HAP-1 (cell line): Measurements from ENCODE around the gene RAB13.
A peak's percentile ranks its signal among the peaks of the same experiment; 100 is the strongest.
"Not testable (repeated sequence)": the region's sequence is repeated elsewhere in the genome, so short reads cannot be mapped to it uniquely, and the experiment has no call there.

Source experiments
- DNase-seq, 2 experiments: peaks; one replicate each; pipeline ENCODE4 v3.0.0-alpha.2; 2016 to 2020; ENCODE audit warnings: low spot score in 2 of 2
- H3K27me3 ChIP-seq: fragments of 250-450 bp; sonication (Bioruptor Pico); 2 replicates; pipeline ENCODE4 v1.5.1; 2020; ENCODE audit warnings: low read depth, mild to moderate bottlenecking, moderate library complexity
- H3K36me3 ChIP-seq: fragments of 250-450 bp; sonication (Bioruptor Pico); replicated peaks from 2 replicates; pipeline ENCODE4 v1.5.1; 2020; ENCODE audit warnings: mild to moderate bottlenecking
- H3K4me1 ChIP-seq: fragments of 250-450 bp; sonication (Bioruptor Pico); 2 replicates; pipeline ENCODE4 v1.5.1; 2020; ENCODE audit warnings: mild to moderate bottlenecking
- H3K4me3 ChIP-seq: fragments of 250-450 bp; sonication (Bioruptor Pico); 2 replicates; pipeline ENCODE4 v1.5.1; 2020; ENCODE audit warnings: mild to moderate bottlenecking, moderate library complexity
- H3K9me3 ChIP-seq: fragments of 250-450 bp; sonication (Bioruptor Pico); 2 replicates; pipeline ENCODE4 v1.5.1; 2020; ENCODE audit warnings: mild to moderate bottlenecking, moderate library complexity
- in situ Hi-C: fragments of 300-500 bp; cut with MboI; formaldehyde crosslinking; loops from 3 replicates; pipeline ENCODE4 v1.14.3; 2020; ENCODE audit warnings: low sequenced_read_pairs, inconsistent platforms, mixed read lengths

The RAB13 gene

DNA sequence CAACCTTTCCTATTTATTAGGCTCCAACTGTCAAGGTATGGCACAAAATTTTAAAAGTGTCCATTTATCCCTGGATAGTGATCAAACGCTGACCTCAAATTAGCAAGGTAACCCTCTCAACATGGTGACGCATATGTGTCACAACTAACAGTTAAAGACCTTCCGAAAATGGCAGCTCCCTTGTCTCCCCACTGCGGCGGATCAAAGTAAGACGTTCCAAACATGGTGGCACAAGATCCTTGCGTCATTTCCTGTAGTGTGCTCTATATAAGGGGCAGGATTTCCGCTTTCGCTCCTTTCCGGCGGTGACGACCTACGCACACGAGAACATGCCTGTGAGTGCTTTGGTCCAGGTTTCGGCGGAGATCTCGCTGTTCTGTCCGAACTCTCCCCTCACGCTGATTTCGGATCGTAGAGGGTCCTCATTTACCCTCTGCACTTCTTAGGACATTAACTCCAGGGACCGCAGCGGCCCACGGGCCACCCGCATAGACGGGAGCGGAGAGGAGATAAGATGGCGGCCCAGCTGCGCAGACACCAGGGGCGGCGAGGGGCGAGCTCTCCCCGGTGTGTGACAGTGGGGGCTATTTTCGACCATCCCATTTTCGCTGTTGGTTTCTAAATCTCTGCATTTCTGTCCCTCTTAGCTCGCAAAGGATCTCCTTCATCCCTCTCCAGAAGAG, 4.5 kb upstream of the RAB13 start, which contains the start of gene RPS27:
RPS27 (plus strand) TSS at position 295 of the 683 bp plus-strand sequence; CDS start at position 330, 35 bp downstream.
- H3K9me3 ChIP-seq: no peaks in the 10 kb centered on the region
- no peaks in the 10 kb centered on the region for H3K27me3 ChIP-seq
- peaks cover 49% of the 10 kb centered on the region for H3K36me3 ChIP-seq
- in situ Hi-C loops: loop anchor here (25.0 kb wide), 1 partner anchor 203 kb away; the partner anchor contains the start of gene SLC27A3
- peak within 1 kb of the TSS; percentile 95 for H3K4me3 ChIP-seq
- H3K4me1 ChIP-seq: peaks cover 23% of the 10 kb centered on the region
- DNase-seq: peak; percentile 94 to 97

DNA sequence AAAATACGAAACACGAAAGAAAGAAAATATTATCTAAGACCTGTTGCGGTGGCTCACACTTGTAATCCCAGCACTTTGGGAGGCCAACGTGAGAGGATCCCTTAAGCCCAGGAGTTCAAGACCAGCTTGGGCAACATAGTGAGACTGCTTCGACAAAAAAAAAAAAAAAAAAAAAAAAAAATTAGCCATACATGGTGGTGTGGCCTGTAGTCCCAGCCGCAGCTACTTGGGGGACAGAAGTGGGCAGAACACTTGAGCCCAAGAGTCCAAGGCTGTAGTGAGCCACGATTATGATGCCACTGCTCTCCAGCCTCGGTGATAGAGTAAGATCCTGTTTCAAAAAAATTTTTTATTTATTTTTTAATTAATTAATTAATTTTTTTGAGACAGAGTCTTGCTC, 1.5 kb upstream of the RAB13 start:
- H3K36me3 ChIP-seq: peaks cover 24% of the 10 kb centered on the region
- H3K4me1 ChIP-seq: peaks cover 28% of the 10 kb centered on the region
- in situ Hi-C loops: loop anchor here (5.0 to 25.0 kb wide), 3 partner anchors 200 to 483 kb away; partner anchors contain the start of genes NPR1 and SLC27A3
- no peak for DNase-seq
- no peaks in the 10 kb centered on the region for H3K27me3 ChIP-seq
- no peak overlapping the region for H3K4me3 ChIP-seq
- H3K9me3 ChIP-seq: no peaks in the 10 kb centered on the region

DNA sequence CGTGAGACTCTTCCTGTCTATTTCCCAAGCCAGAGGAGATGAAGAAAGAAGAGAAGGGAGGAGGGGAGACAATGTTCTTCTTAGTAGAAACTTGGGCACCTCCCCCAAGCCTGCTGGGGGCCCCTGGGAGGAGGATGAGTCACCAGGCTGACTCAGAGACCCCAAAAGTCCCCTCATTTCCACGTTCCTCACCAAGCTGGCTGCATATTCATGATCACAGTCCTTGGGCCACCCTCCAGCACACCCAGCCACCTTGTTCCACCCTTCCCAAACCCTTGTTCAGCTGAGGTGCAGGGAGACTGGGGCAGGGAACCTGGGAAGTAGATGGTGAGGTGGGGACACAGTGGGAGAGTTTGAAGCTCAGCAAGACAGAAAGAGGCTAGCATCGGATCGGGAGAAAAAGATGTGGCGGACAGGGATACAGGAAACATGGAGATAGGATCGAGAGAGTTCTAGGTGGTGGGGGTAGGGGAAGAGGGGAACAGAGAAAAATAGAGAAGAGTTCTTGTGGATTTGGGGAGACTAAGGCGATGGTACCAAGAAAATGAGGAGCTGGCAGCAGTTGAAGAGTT, 712 bp downstream of the RAB13 start:
- H3K36me3 ChIP-seq: peaks cover 8% of the 10 kb centered on the region
- H3K27me3 ChIP-seq: no peaks in the 10 kb centered on the region
- peak overlapping the region; percentile 64 for H3K4me3 ChIP-seq
- in situ Hi-C loops: loop anchor here (5.0 to 25.0 kb wide), 3 partner anchors 198 to 481 kb away; partner anchors contain the start of genes NPR1 and SLC27A3
- H3K4me1 ChIP-seq: peaks cover 20% of the 10 kb centered on the region
- no peak for DNase-seq
- no peaks in the 10 kb centered on the region for H3K9me3 ChIP-seq

DNA sequence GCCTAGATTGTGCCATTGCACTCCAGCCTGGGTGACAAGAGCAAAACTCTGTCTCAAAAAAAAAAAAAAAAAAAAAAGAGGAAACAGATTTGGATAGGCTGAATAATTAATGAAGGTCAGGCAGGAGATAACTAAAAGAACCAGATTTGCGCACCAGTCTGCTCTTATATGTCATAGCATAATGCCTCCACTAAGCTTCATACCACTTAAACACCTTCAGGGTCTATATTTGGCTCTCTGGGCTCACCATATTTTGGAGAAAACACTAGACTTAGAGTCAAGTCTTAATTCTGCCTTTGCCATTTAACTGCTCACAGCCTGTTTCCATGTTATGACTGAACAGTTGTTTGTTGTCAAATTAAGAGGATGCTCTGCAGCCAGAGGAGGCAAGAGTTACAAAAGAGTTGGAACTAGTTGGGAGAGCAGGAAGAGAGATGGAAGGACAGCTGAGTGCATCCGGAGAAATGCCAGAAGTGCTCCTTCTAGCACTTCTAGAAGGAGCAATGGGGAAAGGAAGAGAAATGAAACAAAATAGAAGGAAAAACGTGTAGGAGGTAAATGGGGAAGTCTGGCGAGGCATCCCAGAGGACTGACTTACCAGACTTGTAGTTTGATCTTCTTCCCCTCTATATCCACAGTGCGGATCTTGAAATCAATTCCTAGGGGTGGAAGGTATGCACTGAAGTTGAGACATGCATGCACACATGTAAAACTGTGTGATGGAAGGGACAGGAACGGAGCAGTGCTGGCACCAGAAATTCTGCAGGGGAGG, 1.8 kb downstream of the RAB13 start:
- Histone ChIP-seq H3K4me3 (no peak overlapping the region), H3K36me3 (peaks cover 8% of the 10 kb centered on the region), H3K27me3 (no peaks in the 10 kb centered on the region), H3K9me3 (no peaks in the 10 kb centered on the region), H3K4me1 (peaks cover 14% of the 10 kb centered on the region)
- no peak for DNase-seq
- in situ Hi-C loops: loop anchor here (10.0 to 25.0 kb wide), 2 partner anchors 197 to 480 kb away; partner anchors contain the start of gene SLC27A3

DNA sequence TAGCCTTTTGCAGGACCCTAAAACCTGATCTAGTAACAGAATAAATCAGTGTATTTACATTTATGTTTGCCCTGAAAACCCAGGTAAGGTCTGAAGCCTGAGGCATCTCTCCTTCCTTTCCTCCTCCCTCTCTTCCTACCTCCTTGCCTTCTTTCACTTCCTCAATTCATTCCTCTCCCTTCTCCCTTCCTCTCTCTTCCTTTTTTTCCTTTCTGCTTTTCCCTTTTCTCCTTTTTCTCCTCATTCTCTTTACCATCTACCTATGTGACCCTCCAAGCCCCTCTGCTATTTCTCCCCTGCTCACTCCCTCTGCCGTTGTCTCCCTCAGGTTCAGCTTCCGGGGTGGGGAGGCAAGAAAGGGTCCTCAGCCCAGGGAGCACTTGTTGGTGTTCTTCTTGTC, 4.4 kb downstream of the RAB13 start:
- DNase-seq, H3K27me3 ChIP-seq, H3K4me3 ChIP-seq, H3K9me3 ChIP-seq: not testable (repeated sequence)
- Histone ChIP-seq H3K36me3 (peaks cover 13% of the 10 kb centered on the region), H3K4me1 (peaks cover 18% of the 10 kb centered on the region; the same call in 1 of the 2 replicates)
- in situ Hi-C loops: loop anchor here (10.0 to 25.0 kb wide), 2 partner anchors 194 to 477 kb away; partner anchors contain the start of gene SLC27A3

DNA sequence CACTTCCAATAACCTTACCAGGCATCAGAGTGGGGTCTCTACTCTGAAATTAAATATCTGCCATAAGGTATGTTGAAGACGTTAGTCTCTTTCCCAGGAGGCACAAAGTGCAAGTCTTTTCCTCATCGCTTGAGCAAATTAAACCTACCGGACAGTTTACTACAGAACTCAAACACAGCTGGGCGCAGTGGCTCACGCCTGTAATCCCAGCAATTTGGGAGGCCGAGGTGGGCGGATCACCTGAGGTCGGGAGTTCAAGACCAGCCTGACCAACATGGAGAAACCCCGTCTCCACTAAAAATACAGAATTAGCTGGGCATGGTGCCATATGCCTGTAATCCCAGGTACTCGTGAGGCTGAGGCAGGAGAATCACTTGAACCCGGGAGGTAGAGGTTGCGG, 7.0 kb downstream of the RAB13 start:
- peaks cover 31% of the 10 kb centered on the region for H3K36me3 ChIP-seq
- not testable (repeated sequence) for H3K27me3 ChIP-seq, DNase-seq, H3K9me3 ChIP-seq, H3K4me3 ChIP-seq
- in situ Hi-C loops: loop anchor here (25.0 kb wide), 1 partner anchor 192 kb away; the partner anchor contains the start of gene SLC27A3
- peaks cover 10% of the 10 kb centered on the region for H3K4me1 ChIP-seq

DNA sequence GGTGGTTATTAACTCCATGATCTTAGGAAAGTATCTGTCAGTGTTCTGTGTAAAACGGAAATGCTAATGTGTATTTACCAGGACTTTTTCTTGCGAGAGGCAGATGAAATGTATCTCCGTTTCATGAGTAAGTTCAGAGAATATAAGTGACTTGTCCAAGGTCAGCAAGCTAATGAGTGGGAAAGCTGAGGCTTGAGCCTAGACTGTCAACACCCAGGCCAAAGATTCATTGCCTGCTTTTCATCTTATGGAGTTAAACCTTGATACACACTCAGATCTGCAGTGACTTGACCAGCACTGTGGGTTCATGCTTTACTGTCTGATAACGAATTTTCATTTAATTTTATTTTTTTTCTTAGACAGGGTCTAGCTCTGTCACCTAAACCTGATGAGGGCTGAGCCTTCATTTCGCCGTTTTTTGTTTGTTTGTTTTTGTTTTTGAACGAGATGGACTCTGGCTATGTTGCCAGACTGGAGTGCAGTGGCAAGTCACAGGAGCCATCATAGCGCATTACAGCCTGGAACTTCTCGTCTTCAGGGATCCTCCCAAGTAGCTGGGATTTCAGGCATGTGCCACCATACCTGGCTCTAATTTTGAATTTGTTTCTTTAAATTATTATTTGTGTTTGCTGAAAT, 7.7 kb downstream of the RAB13 start:
- no peaks in the 10 kb centered on the region for H3K9me3 ChIP-seq
- H3K4me3 ChIP-seq: peak overlapping the region; percentile 77
- H3K36me3 ChIP-seq: peaks cover 38% of the 10 kb centered on the region
- no peak for DNase-seq
- peaks cover 10% of the 10 kb centered on the region for H3K4me1 ChIP-seq
- no peaks in the 10 kb centered on the region for H3K27me3 ChIP-seq
- in situ Hi-C loops: loop anchor here (25.0 kb wide), 1 partner anchor 191 kb away; the partner anchor contains the start of gene SLC27A3

DNA sequence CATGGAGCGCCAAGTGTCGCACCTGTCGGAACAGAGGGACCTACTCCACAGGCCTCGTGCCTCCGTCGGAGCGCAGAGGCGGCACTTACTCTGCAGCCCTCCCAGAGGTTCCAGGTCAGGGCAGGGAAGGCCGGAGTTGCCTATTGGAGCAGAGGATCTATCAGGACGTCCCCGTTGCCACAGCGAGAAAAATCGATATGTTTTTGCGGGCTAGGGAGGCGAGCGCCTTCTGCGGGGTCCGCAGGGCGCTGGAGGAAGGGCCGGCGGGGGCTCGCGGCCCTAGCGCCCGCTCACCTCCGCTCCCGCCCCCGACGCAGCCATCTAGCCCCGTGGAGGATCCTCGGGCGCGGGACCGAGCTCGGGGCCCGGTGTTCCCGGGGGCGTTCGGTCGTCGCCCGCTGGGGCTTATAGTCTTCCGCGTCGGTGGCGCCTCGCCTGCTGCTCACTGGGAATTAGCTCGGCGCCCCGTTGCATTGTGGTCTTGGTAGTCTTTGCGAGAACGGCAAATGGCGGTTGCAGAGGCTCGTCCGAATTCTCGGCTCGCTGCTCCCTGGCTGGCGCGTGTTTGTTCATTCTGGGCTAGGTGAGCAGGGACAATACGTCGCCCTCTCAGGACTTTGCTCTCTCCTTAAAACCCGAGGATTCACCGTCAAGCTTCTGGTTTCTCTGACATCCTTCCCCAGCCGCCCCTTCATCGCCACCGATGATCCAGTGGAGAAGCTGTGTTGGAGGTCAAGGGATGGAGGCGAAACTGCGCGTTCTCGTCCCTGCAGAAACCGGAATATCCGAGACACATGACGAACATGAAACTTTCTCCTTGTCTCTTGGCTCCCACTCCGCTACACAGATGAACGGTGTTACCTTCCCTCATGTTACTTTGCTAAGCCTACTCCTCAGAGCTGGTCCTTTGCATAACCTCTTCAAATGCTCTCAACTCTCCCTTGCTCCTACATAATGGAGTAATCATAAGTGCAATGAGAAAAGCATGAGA, 8.6 kb downstream of the RAB13 start, which contains the start of gene JTB:
JTB (minus strand) TSS at position 425 of the 991 bp plus-strand sequence; CDS start at position 3, 422 bp downstream.
- Histone ChIP-seq H3K27me3 (no peaks in the 10 kb centered on the region), H3K4me3 (peak within 1 kb of the TSS; percentile 77), H3K4me1 (peaks cover 10% of the 10 kb centered on the region), H3K36me3 (peaks cover 43% of the 10 kb centered on the region), H3K9me3 (no peaks in the 10 kb centered on the region)
- in situ Hi-C loops: loop anchor here (25.0 kb wide), 1 partner anchor 190 kb away; the partner anchor contains the start of gene SLC27A3
- DNase-seq: peak; percentile 77 to 90

DNA sequence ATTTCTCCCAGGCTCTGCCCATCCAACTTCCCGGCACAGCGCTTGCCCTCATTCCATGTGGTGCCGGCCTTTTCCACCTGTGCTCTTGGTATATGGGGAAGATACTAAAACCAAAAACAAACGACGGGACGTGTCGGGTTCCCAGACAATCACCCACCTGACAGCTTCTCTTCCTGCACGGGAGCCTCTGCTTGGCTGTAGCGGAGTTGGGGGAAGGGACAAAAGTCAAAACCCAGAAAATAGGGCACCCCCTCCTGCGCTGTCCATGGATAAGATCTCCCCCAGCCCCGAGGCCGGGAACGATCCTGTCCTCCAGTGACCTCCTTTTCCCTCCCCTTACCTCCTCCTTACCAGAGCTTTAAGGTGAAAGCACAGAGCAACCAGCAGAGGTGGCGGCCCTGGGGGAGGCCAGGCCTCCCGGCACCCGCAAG, 9.3 kb downstream of the RAB13 start:
- no peaks in the 10 kb centered on the region for H3K27me3 ChIP-seq
- peak overlapping the region; percentile 77 for H3K4me3 ChIP-seq
- DNase-seq: no peak
- H3K4me1 ChIP-seq: peaks cover 10% of the 10 kb centered on the region
- in situ Hi-C loops: loop anchor here (25.0 kb wide), 1 partner anchor 190 kb away; the partner anchor contains the start of gene SLC27A3
- no peaks in the 10 kb centered on the region for H3K9me3 ChIP-seq
- peaks cover 43% of the 10 kb centered on the region for H3K36me3 ChIP-seq

DNA sequence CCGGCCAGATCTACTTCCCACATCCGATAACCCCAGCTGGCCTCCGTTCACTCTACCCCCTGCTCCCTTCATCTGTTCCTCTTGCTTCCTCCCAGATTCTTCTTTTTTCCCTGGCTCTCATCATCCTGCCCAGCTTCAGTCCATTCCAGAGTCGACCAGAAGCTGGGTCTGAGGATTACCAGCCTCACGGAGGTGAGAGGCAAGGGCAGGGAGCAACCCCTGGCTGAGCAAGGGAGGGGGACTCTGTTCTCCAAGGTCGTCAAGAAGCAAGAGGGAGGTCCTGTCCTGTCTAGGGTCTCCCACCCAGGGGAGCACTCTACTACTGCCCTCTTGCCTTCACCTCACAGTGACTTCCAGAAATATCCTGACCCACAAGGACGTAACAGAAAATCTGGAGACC, 12.6 kb downstream of the RAB13 start:
- Histone ChIP-seq H3K4me1 (peaks cover 6% of the 10 kb centered on the region), H3K27me3 (no peaks in the 10 kb centered on the region), H3K36me3 (peaks cover 34% of the 10 kb centered on the region), H3K9me3 (no peaks in the 10 kb centered on the region), H3K4me3 (no peak overlapping the region)
- in situ Hi-C loops: no loop called here
- no peak for DNase-seq

DNA sequence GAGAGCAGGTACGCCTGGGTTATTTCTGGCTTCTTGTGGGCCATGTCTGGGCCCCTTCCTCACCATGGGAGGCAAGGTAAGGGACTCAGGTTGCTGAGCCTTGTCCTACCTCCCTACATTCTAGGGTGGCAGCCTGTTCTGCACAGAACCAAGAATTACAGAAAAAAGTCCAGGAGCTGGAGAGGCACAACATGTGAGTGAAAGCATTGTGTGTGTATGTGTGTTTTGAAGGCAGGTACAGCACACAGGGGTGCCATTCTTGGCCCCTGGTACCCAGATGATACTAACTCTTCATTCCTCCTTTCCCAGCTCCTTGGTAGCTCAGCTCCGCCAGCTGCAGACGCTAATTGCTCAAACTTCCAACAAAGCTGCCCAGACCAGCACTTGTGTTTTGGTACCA, 13.1 kb downstream of the RAB13 start:
- Histone ChIP-seq H3K36me3 (peaks cover 34% of the 10 kb centered on the region), H3K4me1 (peaks cover 4% of the 10 kb centered on the region), H3K4me3 (no peak overlapping the region), H3K9me3 (no peaks in the 10 kb centered on the region), H3K27me3 (no peaks in the 10 kb centered on the region)
- no peak for DNase-seq
- in situ Hi-C loops: no loop called here

DNA sequence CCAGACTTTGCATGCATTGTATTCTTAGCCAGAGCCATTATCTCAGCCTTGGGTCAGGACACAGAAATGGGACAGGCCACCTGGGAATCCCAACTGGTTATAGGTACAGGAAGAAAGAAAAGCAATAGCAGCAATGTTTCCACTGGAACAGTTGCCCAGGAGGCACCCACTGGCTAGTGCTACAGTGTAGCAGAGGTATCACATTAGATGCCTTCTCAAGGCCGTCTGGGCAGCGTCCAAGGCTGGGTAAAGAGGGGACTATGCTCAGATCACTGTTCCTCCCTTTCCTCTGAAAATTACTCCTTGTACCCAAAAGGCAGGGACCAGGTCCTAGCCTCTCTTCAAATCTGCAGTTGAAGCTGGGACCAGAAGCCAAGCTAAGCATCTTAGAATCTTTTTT, 15.8 kb downstream of the RAB13 start:
- Histone ChIP-seq H3K4me1 (peaks cover 9% of the 10 kb centered on the region), H3K27me3 (no peaks in the 10 kb centered on the region), H3K36me3 (peaks cover 25% of the 10 kb centered on the region), H3K4me3 (no peak overlapping the region), H3K9me3 (no peaks in the 10 kb centered on the region)
- in situ Hi-C loops: no loop called here
- no peak for DNase-seq
